Stimulated activated CD4-positive, alpha-beta T cell treated with anti-CD3 and anti-CD28 coated beads, Interleukin-2, amount 100 ng/mL, for 24 hours (primary cell): ENCODE results near the gene JAK2.
"Not testable (repeated sequence)": the region's sequence is repeated elsewhere in the genome, so short reads cannot be mapped to it uniquely, and the experiment has no call there.

Experiments
- DNase-seq, 2 donors: peaks; one replicate each; pipeline ENCODE4 v3.0.0-alpha.2; 2020

Gene JAK2

GRCh38 chr9:4984621-4985385 is at the start of gene JAK2:
Gene JAK2, plus strand, starts transcription at chr9:4985272. Its CDS starts 36,716 bp downstream, at chr9:5021988.
- DNase-seq = peak; percentile 79 to 85

GRCh38 chr9:4936277-4936676 is 48.8 kb upstream of the JAK2 start:
- DNase-seq = no peak

GRCh38 chr9:4936823-4937222 is 48.2 kb upstream of the JAK2 start:
- peak in 1 of 2 donors; percentile 23 for DNase-seq

GRCh38 chr9:4937446-4937845 is 47.6 kb upstream of the JAK2 start:
- DNase-seq = no peak

GRCh38 chr9:4938496-4938895 is 46.6 kb upstream of the JAK2 start:
- DNase-seq = no peak

GRCh38 chr9:4939118-4939561 is 45.9 kb upstream of the JAK2 start:
- no peak for DNase-seq

GRCh38 chr9:4942042-4942691 is 42.9 kb upstream of the JAK2 start:
- DNase-seq = not testable (repeated sequence)

GRCh38 chr9:4943346-4943745 is 41.7 kb upstream of the JAK2 start:
- no peak for DNase-seq

- peak; percentile 44 to 50 for DNase-seq
These were observed 40.5 kb upstream of the JAK2 start for GRCh38 chr9:4944431-4945211.

- DNase-seq = no peak
These were observed 38.1 kb upstream of the JAK2 start for GRCh38 chr9:4946937-4947336.

- no peak for DNase-seq
These were observed 29.2 kb upstream of the JAK2 start for GRCh38 chr9:4955836-4956235.

GRCh38 chr9:4959031-4959430 is 26.0 kb upstream of the JAK2 start:
- DNase-seq = no peak

- DNase-seq = no peak
These were observed 23.0 kb upstream of the JAK2 start for GRCh38 chr9:4962085-4962484.

GRCh38 chr9:4964540-4964939 is 20.5 kb upstream of the JAK2 start:
- no peak for DNase-seq

- no peak for DNase-seq
These were observed 19.8 kb upstream of the JAK2 start for GRCh38 chr9:4965174-4965821.

- no peak for DNase-seq
These were observed 17.5 kb upstream of the JAK2 start for GRCh38 chr9:4967523-4967922.

GRCh38 chr9:4969130-4969529 is 15.9 kb upstream of the JAK2 start:
- DNase-seq = no peak

- peak; percentile 77 to 79 for DNase-seq
These were observed 14.0 kb upstream of the JAK2 start for GRCh38 chr9:4970970-4971641.

- DNase-seq = no peak
These were observed 11.8 kb upstream of the JAK2 start for GRCh38 chr9:4973246-4973645.

GRCh38 chr9:4973902-4974301 is 11.2 kb upstream of the JAK2 start:
- no peak for DNase-seq

GRCh38 chr9:4979239-4979638 is 5.8 kb upstream of the JAK2 start:
- no peak for DNase-seq

- DNase-seq = no peak
These were observed 4.9 kb upstream of the JAK2 start for GRCh38 chr9:4980086-4980727.
